ENCODE data around the gene GALNT3.
A peak's percentile ranks its signal among the peaks of the same experiment; 100 is the strongest.

GALNT3 gene

DNA sequence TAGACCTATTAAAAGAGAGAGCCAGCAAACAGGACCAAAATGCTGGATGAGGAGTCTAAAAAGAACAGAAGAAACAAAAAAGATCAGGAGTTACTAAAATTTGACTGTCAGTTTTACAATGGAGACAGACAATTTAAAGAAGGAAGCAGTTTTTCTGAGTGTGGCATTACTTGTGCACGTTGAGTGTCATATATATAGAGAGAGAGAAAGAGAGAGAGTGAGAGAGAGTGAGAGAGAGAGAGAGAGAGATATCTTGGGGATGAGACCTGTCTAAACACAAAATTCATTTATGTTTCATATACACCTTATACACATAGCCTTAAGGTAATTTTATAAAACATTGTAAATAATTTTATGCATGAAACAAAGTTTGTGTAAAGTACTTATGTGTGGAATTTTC is 2.1 kb upstream of the GALNT3 start:
- no peak for DNase-seq (ENCODE audit: low read depth)

DNA sequence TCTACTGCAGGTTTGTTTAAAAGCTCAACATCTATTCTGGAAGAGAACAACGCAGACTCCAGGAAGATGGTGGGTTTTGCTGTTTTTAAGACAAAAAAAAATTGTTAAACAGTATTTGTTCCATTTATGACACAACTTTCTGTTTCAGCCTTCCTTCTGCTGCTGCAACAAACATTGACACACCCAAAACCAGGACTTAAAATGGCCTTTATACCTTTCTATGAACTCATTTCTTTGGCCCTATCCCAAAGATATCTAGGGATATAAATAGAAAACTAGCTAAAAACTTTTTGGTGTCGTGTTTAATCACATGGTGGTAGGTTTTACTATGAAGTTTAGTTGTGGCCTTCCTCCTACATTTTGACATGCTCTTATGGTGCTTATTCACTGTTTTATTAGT is 964 bp upstream of the GALNT3 start:
- DNase-seq (ENCODE audit: low read depth), result no peak

- peak; percentile 30 for DNase-seq (ENCODE audit: low read depth)
Measured at GRCh38 chr2:165794536-165794928, 485 bp upstream of the GALNT3 start.

DNA sequence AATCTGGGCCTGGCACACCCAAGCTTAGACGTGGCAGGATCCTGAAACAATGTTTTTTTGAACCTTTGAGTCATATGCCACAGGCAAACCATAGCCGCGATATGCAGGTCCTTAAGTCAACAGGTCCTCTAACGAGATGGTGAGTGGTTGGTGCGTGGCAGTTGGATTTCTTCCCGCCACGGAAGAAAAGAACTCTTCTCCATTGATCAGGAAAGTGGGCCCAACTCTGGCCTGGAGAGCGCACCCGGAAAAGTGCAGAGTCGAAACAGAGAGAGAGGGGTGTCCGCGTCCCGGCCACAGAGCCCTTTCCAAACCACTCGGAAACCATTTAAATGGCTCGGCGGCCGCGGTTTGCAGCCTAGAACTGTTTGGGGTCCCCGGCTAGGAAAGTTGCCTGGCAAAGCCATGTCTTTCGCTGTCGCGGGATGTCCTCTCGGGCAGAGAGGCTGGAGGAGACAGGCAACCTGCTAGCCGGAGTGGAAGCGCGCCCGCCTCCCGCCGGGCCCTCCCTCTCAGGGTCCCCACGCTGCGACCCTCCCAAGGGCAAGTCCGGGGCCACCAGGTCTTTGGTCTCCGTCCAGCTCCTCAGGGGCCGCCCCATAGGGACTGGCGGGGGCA is 777 bp downstream of the GALNT3 start:
- no peak for DNase-seq (ENCODE audit: low read depth)

GRCh38 chr2:165792104-165792454 is 2.0 kb downstream of the GALNT3 start:
- DNase-seq (ENCODE audit: low read depth), result no peak

DNA sequence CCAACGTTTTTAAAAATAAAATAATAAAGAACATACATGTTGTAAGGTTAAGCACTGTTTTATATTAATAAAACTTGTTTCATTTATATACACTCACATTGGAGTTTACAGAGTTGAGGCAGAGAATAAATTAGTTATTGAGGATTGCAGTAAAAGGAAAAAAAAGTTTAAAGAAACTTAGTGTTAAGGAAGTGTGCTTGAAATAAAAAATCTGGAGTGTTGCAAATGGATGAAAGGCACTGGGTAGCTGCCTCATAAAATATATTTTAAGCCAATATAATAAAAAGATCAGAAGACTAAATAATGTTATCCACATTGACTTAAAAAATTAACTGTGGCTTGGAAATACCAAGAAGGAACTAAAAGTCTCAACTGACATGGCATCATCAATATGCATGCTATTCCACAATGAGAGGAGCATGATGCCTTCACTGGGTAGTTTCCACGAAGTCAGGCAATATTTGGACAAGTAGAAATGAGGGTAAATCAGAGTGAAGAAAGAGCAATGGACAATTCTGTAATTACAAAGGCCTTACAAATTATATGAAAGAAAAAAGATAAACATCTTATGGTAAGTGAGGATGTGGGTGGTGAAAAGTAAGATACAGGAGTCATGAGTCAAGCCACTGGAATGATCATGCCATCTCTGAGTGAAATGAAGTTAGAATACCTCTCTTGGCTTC is 2.5 kb downstream of the GALNT3 start:
- no peak for DNase-seq (ENCODE audit: low read depth)

DNA sequence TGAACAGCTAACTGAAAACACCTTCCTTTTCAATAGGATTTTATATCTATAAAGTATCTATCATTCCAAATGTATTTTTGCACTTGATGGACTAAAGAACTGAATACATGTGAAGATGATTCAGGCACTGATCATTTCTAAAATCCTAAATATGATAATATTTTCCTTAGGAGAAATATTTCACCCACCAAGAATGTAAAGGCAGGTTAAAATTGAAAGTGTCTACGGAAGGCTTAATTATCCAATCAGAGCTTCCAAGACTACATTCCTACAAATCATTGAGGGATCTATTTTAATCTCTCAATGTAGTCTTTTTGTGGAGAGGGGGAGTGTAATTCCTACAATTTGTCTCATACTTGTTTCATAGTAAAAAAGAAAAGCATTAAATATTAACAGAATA is 3.6 kb downstream of the GALNT3 start:
- no peak for DNase-seq (ENCODE audit: low read depth)

GRCh38 chr2:165787334-165787733 is 6.7 kb downstream of the GALNT3 start:
- DNase-seq (ENCODE audit: low read depth), result no peak

DNA sequence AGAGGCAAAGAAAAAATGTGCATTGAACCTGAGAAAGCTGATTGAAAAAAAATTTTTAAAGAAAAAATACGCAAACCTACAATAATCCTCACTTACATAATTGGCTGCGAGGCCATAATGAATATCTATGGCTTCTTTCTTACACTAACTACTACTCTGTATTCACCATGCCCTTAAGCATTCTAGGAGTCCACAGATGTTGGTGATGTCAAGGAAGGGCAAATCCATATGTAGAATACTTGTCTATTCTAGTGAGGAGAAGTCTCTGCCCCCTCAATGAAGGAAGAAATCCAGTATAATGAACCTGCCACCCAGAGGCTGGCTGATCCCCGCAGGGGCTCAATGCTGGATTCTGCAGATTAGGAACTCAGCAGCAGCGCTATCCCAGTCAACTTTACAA is 14.3 kb downstream of the GALNT3 start:
- no peak for DNase-seq (ENCODE audit: low read depth)

DNA sequence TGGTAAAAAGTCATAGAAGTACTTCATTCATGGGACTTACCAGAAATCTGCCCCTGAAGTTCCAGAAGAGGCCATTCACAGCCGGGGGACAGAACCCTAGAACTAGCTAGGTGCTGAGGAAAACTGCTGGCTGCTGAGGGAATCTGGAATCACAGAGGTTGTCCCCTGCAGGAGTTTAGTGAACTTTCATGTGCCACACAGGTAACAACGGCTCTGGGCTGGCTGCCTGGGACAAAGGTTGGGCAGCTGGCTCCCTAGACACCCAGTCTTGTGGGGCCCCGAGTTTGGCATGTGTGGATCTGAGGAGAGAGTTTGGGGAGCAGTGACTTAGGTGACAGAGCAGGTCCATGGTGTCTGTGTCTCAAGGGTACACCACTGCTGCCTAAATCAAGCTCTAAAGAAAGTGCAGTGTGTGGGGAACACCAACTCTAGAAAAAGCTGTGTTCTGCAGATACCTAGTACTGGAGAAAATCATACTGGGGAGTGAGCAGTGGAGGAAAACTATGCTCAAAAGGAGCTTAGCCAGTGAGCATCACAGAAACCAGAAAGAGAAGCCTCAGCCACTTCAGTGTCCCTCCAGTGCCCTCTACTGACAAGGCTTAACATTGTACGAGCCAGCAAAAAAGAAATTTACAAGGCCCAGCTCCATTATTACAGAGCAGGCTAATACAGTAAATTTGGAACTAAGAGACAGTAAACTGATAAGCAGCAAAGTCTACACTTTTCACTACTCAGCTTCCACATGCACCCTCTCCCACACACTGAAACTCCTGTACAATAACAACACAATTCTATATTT is 15.2 kb downstream of the GALNT3 start:
- no peak for DNase-seq (ENCODE audit: low read depth)

GRCh38 chr2:165778187-165778556 is 15.9 kb downstream of the GALNT3 start:
- no peak for DNase-seq (ENCODE audit: low read depth)

- DNase-seq (ENCODE audit: low read depth), result no peak
Measured at GRCh38 chr2:165777522-165778186, 16.4 kb downstream of the GALNT3 start.

- DNase-seq (ENCODE audit: low read depth), result no peak
Measured at GRCh38 chr2:165776796-165777195, 17.3 kb downstream of the GALNT3 start.

- DNase-seq (ENCODE audit: low read depth), result no peak
Measured at GRCh38 chr2:165776013-165776412, 18.0 kb downstream of the GALNT3 start.

DNA sequence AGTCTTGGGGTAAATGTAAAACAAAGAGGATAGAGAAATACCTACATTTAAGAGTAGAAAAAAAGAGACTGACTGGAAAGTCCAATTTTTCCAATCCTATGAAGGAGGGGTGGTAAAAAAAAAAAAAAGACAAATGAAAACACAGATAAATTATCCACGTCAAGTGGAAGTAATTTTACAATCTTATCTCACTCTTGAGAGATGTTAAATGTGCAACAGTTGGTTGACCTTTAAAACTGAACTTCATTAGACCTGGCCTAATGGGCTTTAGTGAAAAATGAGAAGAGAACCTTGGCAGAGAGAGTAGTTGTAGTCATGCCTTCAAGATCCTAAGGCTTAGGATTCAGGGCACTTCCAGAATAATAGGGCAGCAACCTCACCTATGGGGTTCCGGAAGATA is 20.4 kb downstream of the GALNT3 start:
- no peak for DNase-seq (ENCODE audit: low read depth)

DNA sequence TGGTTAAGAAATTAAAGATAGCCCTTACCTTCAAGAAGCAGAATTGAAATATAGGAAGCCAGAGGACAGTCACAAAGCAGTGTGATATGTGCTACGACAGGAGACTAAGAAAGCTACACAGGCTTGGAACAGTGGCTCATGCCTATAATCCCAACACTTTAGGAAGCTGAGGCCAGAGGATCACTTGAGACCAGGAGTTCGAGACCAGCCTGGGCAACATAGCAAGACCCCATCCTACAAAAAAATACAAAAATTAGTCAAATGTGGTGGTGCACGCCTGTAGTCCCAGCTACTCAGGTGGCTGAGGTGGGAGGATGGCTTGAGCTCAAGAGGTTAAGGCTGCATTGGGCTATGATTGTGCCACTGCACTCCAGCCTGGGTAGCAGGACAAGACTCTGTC is 21.9 kb downstream of the GALNT3 start:
- DNase-seq (ENCODE audit: low read depth), result no peak

DNA sequence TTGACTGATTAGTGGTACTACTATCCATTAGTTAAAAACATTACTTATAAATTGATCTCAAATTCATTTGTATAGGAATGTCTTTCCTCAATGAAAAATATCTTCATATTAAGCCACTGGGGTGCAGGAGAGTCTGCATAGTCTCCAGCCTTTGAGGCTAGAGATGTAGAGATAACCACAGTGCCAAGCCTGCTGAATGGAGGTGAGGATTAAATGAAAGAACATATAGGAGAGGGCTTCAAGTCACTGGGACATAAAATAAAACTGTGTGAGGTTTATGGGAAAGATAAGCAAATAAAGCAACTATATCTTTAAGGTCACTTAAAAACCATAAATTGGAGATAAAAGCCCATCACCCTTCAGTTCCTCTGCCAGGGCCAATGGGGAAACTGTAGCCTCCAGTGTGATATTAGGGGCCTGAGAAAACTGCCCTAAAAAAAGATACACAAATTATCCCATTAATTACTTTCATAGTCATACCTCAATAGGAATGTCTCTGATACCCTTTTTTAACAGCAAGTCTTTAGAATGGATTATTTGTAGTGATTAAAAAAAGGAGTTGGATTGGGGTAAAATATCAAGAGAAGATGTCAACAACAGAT is 27.6 kb downstream of the GALNT3 start:
- DNase-seq (ENCODE audit: low read depth), result no peak

- no peak for DNase-seq (ENCODE audit: low read depth)
Measured at GRCh38 chr2:165762723-165763122, 31.3 kb downstream of the GALNT3 start.

DNA sequence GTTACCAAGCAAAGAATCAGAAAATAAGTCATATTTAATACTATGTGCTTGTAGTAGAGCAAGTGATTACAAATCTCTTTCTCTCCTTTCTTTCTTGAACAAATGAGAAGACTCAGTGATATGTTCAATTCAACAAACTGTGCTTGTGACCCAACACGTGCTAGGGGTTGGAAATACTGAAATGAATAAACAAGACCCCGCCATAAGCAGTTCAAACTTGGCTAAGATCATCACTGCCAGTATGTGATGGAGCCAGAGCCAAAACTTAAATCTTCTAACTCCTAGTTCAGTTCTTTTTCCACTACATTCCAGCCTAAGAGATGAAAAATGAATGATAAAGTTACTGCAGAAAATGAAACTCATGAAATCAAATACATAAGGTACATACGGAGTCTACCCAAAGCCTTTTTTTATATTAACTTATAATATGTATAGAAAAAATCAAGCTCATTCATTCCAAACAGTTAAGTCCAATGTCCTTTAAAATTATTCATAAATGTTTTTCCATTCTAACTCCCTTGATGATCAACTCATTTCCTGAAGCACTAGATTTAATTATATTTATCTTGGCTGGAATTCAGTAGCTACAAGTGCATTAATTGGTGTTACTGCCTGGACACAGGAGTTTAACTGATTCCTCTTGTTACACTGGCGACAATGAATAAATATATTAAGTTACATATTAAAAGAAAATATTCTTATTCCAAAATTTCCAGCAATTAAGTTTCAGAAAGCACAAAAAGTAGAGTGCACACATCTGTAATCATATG is 36.0 kb downstream of the GALNT3 start:
- no peak for DNase-seq (ENCODE audit: low read depth)

DNA sequence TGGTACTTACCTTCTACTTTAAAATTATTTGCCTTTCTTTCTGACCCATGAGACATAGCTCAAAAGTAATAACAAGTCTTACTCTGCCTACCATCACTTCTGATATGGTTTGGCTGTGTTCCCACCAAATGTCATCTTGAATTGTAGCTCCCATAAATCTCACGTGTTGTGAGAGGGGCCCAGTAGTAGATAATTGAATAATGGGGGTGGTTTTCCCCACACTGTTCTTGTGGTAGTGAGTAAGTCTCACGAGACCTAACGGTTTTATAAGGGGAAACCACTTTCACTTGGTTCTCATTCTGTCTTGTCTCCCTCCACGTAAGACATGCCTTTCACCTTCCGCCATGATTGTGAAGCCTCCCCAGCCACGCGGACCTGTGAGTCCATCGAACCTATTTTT is 47.5 kb downstream of the GALNT3 start:
- DNase-seq (ENCODE audit: low read depth), result no peak

DNA sequence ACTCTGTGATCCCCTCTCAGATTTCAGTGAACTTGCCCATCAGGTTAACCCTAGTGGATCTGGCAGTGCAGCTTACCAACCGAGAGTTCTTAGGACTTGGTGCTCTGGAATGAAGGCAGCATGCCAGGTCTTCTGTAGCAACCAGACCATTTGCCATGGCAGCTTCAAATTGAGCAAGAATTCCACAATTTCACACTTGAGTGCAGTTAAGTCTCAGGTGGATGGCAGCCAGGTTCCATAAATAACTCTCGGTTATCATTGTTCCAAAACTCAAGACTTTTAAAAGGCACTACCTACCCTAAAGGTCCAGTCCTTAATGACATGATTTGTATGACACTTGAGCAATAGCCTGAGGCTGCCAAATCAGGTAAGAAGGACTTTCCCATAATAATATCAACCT is 48.1 kb downstream of the GALNT3 start:
- DNase-seq (ENCODE audit: low read depth), result no peak

DNA sequence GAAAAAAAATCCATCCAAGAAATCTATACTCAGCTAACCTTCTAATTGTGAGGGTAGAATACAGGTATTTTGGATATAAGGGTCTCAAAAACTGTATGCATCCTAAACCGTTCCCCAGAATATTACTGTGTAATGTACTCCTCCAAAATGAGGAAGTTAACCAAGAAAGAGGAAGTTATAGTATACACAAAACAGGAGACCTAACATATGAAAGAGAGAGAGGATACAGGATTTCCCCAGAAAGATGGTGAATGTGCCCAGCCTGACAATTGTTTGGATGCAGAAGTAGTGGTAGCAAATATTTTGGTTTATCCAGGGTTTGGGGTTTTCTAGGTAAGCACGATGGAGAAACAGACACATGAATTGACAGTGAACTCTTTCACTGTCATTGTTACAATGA is 50.6 kb downstream of the GALNT3 start:
- DNase-seq (ENCODE audit: low read depth), result no peak

Data from stimulated activated CD8-positive, alpha-beta memory T cell treated with anti-CD3 and anti-CD28 coated beads, Interleukin-4, amount 100 ng/mL, for 24 hours (primary cell).